COLO829 (cell line): ENCODE measurements around the gene STON1.
"Not testable (repeated sequence)": the region's sequence is repeated elsewhere in the genome, so short reads cannot be mapped to it uniquely, and the experiment has no call there.

Experiments used
- DNase-seq: peaks from one replicate; pipeline ENCODE4 v3.0.0; 2012; ENCODE audit warnings: low spot score

STON1 gene

DNA sequence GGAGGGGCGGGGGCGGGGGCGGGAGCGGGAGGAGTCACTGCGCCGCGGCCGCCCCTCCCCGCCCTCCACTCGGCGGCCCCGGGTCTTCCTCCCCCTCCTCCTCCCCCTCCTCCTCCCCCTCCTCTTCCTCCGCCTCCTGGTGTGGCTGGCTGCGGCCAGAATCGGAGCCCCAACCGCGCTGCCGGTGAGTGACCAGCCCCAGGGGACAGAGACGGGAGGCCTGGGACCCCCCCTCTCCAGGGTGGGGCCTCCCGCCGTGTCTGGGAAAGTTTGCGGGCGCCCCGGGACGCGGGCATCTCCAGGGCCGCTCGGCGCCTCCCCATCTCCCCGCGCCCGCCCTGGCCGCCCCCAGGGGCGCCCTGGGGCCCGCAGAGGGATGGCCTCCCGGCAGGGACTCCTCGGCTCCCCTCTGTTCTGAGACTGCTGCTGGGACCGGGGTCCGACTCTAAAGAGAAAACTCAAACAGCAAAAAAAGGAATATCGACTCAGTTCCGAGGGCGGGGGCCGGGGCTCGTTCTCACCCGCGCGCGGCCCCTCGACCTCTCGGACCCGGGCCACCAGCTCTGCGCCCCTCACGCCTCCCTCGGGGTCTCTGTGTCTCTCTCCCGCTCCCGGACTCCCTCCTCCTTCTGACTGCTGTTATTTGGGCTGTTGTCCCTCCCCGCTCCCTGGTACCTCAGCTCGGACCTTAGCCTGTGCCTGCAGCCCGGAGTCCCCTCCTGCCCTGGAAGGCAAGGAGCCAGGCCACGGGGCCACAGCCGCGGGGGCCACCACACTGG, at the start of gene STON1:
Gene STON1 (plus strand): TSS at position 122 of the 779 bp plus-strand sequence. CDS start 50,480 bp downstream, outside the sequence.
- no peak for DNase-seq

DNA sequence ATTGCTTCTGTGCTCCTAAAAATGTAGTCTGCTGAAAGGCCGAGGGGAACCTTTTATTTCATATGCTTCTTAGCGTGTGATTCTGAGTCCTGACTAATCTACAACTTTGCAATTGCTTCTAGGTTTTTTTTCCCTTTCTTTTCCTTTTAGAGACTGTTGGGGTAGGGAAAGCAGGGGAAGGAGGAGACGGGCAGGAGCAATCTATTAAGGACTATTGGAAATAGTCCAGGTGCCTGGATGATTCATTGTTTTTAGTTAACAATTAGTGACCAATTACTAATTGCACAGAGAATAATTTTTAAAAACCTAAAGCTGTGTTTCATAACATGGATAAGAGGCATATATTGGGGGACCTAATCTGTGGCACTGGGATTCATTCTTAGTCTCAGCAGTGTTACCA, 49.4 kb upstream of the STON1 start:
- no peak for DNase-seq

GRCh38 chr2:48482313-48482712, 47.6 kb upstream of the STON1 start:
- peak; percentile 73 for DNase-seq

DNA sequence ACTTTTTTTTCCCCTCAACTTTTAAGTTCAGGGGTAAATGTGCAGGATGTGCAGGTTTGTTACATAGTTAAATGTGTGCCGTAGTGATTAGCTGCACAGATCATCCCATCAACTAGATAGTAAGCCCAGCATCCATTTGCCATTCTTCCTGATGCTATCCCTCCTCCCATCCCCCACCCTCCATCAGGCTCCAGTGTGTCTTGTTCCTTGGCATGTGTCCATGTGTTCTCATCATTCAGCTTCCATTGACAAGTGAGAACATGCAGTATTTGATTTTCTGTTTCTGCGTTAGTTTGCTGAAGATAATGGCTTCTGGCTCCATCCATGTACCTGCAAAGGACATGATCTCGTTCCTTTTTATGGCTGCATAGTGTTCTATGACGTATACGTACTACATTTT, 47.2 kb upstream of the STON1 start:
- peak; percentile 45 for DNase-seq

GRCh38 chr2:48483506-48483905, 46.4 kb upstream of the STON1 start:
- DNase-seq: peak; percentile 71

GRCh38 chr2:48483916-48484315, 46.0 kb upstream of the STON1 start:
- peak; percentile 14 for DNase-seq

DNA sequence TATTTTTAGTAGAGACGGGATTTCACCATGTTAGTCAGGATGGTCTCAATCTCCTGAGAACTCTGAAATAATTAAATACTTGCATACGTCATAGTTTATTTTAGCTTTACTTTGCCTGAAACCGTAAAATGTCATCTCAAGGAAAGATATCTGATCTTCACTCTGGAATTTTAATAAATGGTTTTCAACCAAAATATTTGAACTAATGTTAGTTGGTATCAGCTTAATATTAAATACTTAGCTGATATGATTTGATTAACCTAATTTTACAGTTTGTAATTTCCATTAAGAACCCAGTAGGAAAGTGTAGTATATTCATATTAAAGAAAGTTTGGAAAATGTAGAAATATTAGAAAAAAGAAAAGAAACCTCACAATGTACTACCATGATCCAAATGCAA, 41.4 kb upstream of the STON1 start:
- DNase-seq: no peak

GRCh38 chr2:48496849-48497248, 33.1 kb upstream of the STON1 start:
- no peak for DNase-seq

DNA sequence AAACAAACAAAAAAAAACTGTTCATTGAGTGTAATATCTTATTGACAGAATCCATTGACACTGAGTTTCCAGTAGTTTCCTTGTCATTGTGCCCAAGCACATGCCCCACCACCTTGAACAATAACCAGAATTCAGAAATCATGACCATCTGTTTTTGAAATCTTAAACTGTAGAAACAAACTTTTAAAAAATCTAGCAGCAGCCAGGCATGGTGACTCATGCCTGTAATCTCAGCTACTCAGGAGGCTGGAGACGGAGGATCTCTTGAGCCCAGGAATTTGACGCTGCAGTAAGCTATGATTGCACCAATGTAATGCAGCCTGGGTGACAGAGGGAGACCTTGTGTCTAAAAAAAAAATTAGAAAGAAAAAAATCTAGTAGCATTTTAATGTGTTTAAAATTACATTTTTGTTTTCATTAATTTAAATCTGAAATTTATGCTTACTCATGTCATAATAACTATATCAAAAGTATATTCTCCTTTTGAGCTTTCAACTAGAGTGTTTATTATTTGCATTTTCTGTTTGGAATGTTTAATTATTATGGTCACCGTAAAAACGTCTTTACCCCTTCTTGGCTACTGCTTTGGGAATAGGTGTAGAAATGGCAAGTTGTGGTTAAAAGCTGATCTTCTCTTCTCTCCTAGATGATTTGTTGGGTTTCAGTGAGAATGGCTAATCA, 25.2 kb upstream of the STON1 start:
- no peak for DNase-seq

- no peak for DNase-seq
These were observed 22.8 kb upstream of the STON1 start for GRCh38 chr2:48507111-48507510.

DNA sequence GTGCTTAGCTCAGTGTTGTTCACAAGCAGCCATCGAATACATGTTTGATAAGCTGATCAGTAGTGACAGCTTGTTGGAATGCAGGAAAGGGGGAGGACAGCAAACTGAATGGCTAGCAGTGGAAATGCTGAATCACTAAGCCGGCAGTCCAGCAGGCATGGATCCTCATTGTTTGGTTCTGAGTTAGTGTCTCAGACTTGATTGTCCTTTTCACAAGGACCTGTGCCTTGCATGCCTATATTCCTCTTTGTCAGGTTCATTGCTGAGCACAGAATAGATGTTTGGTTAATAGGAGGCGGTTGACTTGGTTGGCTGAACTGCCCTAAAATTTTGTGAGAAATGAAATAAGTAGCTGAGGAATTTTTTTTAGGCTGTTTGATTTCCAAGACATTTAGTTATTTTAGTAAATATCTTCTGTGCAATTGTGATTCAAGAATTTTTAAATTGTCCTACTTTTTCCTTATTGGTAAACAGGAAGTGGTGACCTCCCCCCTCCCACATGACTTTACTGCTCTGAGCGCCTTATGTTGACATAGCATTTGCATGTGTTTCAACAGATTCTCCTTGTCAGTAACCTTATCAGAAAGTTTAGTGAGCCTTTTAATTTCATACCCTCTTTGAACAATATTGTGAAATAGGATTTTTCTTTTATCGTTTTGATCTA, 21.4 kb upstream of the STON1 start:
- DNase-seq: no peak

- DNase-seq: no peak
These were observed 19.6 kb upstream of the STON1 start for GRCh38 chr2:48510329-48510728.

DNA sequence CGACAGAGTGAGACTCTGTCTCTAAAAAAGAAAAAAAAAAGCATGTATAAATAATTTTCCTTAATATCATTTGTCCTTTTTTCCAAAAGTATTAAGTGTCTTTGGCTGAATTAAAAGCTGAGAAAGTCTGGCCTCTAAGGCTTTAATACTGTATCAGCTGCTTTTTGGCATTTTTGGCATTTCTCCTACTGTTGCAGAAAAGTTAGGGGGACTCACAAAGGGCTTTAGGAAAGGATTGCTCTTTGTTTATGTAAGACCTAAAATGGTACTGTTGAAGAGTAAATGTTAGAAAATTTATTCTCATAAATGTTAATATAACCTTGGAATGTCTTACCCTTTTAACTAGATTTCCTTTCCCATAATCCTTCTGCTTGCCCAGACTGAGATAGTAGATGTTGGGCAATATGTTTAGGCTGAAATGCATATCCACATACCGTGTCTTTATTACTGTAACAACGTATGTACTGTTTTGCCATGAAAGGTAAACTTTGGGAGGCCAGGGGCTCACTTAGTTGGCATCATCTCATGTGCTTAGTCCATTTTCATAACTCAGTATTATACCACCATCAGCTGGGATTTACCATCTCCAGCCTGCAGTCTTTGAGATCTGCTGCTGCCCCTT, 18.0 kb upstream of the STON1 start:
- DNase-seq: no peak

- DNase-seq: no peak
These were observed 17.4 kb upstream of the STON1 start for GRCh38 chr2:48512571-48512970.

- DNase-seq: no peak
These were observed 15.5 kb upstream of the STON1 start for GRCh38 chr2:48514348-48515003.

DNA sequence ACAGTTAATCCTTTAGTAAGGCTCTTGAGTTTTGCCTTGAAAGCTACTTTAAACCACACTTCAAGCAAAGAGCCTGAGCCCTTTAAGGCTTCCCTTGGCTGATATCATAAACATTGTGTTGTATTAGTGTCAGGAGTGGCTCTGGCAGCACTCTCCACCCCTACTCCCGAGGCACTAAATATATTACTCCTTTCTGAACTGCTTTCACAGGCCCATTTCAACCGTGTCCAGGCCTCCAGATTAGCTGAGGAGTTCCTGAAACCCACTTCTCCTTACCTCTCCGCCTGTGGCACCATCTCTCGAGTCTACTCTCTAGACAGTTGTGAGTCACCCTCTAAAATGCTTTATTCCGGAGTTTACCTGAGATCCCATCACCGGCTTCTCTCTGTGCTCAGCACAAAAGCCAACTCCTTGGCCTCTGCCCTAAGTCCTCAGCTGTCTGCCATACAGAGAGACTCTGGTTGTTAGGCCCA, 14.4 kb upstream of the STON1 start:
- DNase-seq: no peak

DNA sequence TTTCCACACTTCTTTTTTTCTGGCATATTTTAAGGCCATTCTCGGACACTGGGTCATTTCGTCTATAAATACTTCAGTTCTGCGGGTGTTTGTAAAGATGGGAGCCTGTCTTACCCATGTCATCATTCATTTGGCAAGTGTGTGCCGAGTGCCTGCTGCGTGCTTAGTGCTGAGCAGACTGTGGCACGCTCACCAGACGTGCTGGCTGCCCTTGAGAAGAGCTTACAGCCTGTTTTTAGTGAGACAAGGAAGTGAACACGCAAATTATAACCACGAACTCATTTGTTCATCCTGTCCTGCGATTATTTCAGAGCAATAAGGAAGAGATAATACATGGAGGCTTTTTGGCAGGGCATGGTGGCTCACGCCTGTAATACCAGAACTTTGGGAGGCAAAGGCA, 10.4 kb upstream of the STON1 start:
- DNase-seq: no peak

DNA sequence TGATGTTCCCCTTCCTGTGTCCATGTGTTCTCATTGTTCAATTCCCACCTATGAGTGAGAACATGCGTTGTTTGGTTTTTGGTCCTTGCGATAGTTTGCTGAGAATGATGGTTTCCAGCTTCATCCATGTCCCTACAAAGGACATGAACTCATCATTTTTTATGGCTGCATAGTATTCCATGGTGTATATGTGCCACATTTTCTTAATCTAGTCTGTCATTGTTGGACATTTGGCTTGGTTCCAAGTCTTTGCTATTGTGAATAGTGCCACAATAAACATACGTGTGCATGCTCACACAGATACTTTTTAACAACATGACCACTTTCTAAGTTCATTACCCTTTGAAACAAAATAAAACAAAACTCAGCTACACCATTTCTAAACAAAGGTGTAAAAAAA, 5.2 kb upstream of the STON1 start:
- DNase-seq: not testable (repeated sequence)

DNA sequence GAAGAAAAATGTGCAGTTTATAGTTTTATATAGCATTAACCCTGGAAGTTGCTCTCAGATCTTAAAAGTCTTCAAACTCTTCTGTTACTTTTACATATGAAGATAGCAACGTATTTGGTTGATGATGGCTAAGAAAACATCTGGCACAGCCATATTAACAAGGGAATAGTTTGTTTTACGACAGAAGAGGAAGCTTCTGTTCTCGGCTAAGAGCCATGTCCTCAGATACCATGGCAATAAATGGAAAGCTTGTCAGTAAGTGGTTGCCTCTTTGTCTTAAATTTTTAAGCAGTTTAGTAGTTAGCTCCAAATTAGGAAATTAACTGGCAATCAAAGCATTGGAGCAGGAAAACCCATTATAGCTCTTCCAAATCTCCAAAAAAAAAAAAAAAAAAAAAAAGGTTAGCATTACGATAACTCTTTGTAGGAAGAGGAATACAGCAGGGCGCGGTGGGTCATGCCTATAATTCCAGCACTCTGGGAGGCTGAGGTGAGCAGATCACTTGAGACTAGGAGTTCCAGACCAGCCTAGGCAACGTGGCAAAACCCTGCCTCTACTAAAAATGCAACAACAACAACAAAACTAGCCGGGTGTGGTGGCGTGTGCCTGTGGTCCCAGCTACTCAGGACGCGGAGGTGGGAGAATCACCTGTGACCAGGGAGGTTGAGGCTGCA, 4.5 kb upstream of the STON1 start:
- DNase-seq: no peak

DNA sequence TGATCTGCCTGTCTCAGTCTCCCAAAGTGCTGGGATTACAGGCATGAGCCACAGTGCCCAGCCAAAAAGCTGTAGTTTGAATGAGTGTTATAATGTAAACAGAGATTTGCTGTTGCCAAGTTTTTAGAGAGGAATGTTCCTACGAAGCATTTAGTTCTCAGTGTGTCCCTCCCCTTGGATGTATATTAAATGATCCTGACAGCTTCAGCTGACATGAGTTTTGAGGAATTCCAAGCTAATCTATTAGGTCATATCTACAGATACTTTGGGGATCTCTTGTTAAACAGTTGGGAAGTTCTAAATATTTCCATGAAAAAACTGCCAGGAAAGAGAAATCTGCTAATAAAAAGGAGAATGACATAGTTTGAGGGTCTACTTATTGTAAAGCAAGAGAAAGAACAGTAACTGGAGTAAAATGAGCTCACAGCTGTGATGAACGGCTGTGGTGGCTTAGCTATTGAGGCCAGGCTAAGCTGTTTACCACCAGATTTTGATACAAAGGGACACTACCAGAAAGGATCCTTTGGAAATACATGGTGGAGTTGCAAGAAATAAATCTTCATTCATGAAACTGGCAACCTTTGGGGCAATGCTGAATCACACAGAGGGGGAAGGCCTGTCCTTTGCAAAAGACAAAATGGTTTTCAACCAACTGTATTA, 2.6 kb upstream of the STON1 start:
- no peak for DNase-seq

GRCh38 chr2:48528431-48528830, 1.5 kb upstream of the STON1 start:
- DNase-seq: no peak
